Heart left ventricle (tissue), 16 donors: ENCODE measurements around the gene CENPP. TPM values are rescaled to one million over a fixed set of nuclear protein-coding genes. Genes with fewer than 3 reads are reported as not detected.

Experiments used
- ATAC-seq, 4 donors: fragments of 200-7000 bp; cut with Tn5 transposase; one replicate each; pipeline ENCODE4 v1.9.1; 2020 to 2022; ENCODE audit warnings: moderate library complexity in 4 of 4, mild to moderate bottlenecking in 3 of 4, moderate number of reproducible peaks in 1 of 4
- DNase-seq, 5 donors: peaks; one replicate each; pipeline ENCODE4 v3.0.0-alpha.2; 2020
- H3K27ac ChIP-seq, 12 donors: fragments of 200-600 bp; sonication (generic) in 4 of 12; one replicate each; pipeline versions ENCODE4 v1.5.0 to v1.8.0; 2016 to 2022; ENCODE audit warnings: mild to moderate bottlenecking in 2 of 12
- H3K27me3 ChIP-seq, 9 donors: fragments of 200-600 bp; sonication (generic) in 2 of 9; one replicate each; pipeline versions ENCODE4 v1.5.1 to v1.8.0; 2016 to 2022; ENCODE audit warnings: mild to moderate bottlenecking in 3 of 9
- H3K36me3 ChIP-seq, 9 donors: fragments of 200-600 bp; sonication (generic) in 2 of 9; one replicate each; pipeline versions ENCODE4 v1.5.0 to v1.8.0; 2018 to 2022; ENCODE audit warnings: mild to moderate bottlenecking in 2 of 9
- H3K4me1 ChIP-seq, 12 donors: fragments of 200-600 bp; sonication (generic) in 4 of 12; one replicate each; pipeline versions ENCODE4 v1.5.0 to v1.8.0; 2016 to 2022; ENCODE audit warnings: mild to moderate bottlenecking in 3 of 12
- H3K4me3 ChIP-seq, 12 donors: fragments of 200-600 bp; sonication (generic) in 4 of 12; one replicate each; pipeline versions ENCODE4 v1.5.0 to v1.8.0; 2017 to 2022; ENCODE audit warnings: mild to moderate bottlenecking in 9 of 12, moderate library complexity in 4 of 12
- H3K9me3 ChIP-seq, 12 donors: fragments of 200-600 bp; sonication (generic) in 4 of 12; one replicate each; pipeline versions ENCODE4 v1.5.0 to v1.8.0; 2016 to 2022; ENCODE audit warnings: mild to moderate bottlenecking in 1 of 12
- CTCF ChIP-seq, 12 donors: fragments of 200-600 bp; sonication (generic) in 4 of 12; IDR thresholded peaks; one replicate each; pipeline versions ENCODE4 v1.5.0 to v1.8.0; 2018 to 2022; ENCODE audit warnings: antibody characterized with exemption in 12 of 12, mild to moderate bottlenecking in 5 of 12
- POLR2A ChIP-seq, 2 donors: fragments of 450-650 bp; IDR thresholded peaks; one replicate each; pipeline ENCODE4 v1.6.1; 2017; ENCODE audit warnings: antibody characterized with exemption in 2 of 2, mild to moderate bottlenecking in 2 of 2, moderate library complexity in 2 of 2
- WGBS, 4 donors: extraction: QIAGEN DNeasy Blood & Tissue Kit in 2 of 4; methylation state at CpG; one replicate each; pipeline versions ENCODE4 v1.1.5 to v1.1.7; 2013 to 2018; 5-methylcytosine and 5-hydroxymethylcytosine counted together
- intact Hi-C, 10 donors: fragments of 100-400 bp; cut with DNase I; formaldehyde crosslinking; loops; one replicate each; pipeline versions ENCODE4 v1.11.1 to v1.14.2; 2022
- polyA plus RNA-seq, 2 donors: library from polyadenylated mRNA; stranded (reverse); fragments of 200-250 nt; gene quantifications; one replicate each; pipeline ENCODE4 v1.2.3, GENCODE V29; 2013
- total RNA-seq, 9 donors: library from RNA; depleted of rRNA in 2 of 9; stranded (reverse); fragments of >200 nt in 2 of 9; fragmentation: NEBNext Ultra II Directional in 3 of 9; extraction: Animal tissue kit (Norgen Biotek cat#: 25700) in 3 of 9; gene quantifications; one replicate each; pipeline versions ENCODE4 v1.1.0 to v1.2.4, GENCODE V29; 2016 to 2023
- donor health status: ischemic (EF 13 %, LVEDD 7.1; RV severe dilation, severe dysfunction).
- donor health status: healthy with polysubstance abuse.
- donor health status: DM: no; HTN: yes; CAD: no.
- donor health status: DM: no; HTN: no; CAD: no.
- donor health status: ischemic (EF 25% LVEDD 6.9; RV normal size, moderate dysfunction).
- donor health status: ischemic (EF 25% LVEDD 5.7; RV mildly dilated, moderate dysfunction).
- donor health status: healthy.
- donor health status: DM: yes; HTN: yes; CAD: no.
- donor health status: ischemic (EF 35%, LVEDD 5.7; RV mildly dilated, moderate dysfunction).
- donor health status: nonischemic (EF 11% LVEDD 7.7; RV severe dilation, severe dysfunction).
- donor health status: DM: yes; HTN: yes; CAD: no.
- donor health status: PGD.
- donor health status: ischemic (EF 29% LVEDD 5.4; RV normal size, mild dysfunction).
- donor health status: nonischemic (EF 23%, LVEDD 6.1; RV moderate dilation, normal function).

CENPP gene
- total and polyA plus RNA-seq, 11 donors, result 1.1 to 5.8 (median 2.4) TPM

- no peaks in the 10 kb centered on the region for H3K27me3 ChIP-seq
- TF ChIP-seq POLR2A (IDR thresholded peaks at IDR 0.05), result no peak
- peaks cover 0 to 95% (median 54%) of the 10 kb centered on the region in 9 donors for H3K36me3 ChIP-seq
- WGBS, 4 donors, result 95 to 98% (median 97%) methylated on average over 6 of the region's 6 CpGs
- intact Hi-C loops, result loop anchor here in 1 of 10 donors (5.0 kb wide), 1 partner anchor 142 kb away; no protein-coding TSS in a partner anchor
- H3K9me3 ChIP-seq, result peaks cover 0 to 10% (median 0%) of the 10 kb centered on the region in 12 donors
- peaks cover 0 to 23% (median 5%) of the 10 kb centered on the region in 12 donors for H3K4me1 ChIP-seq
- ATAC-seq (no peak), DNase-seq (no peak)
- peak overlapping the region in 8 of 12 donors; percentile 13 to 74 (median 38) for H3K27ac ChIP-seq
- H3K4me3 ChIP-seq, result no peak overlapping the region
Measured at GRCh38 chr9:92650296-92650695, 324.5 kb downstream of the CENPP start.

- peak; percentile 73 to 90 (median 86) for ATAC-seq
- H3K36me3 ChIP-seq, result peaks cover 0 to 95% (median 52%) of the 10 kb centered on the region in 9 donors
- TF ChIP-seq CTCF (IDR thresholded peaks at IDR 0.05) (no peak), POLR2A (IDR thresholded peaks at IDR 0.05) (no peak)
- H3K9me3 ChIP-seq, result peaks cover 0 to 3% (median 0%) of the 10 kb centered on the region in 12 donors
- intact Hi-C loops, result loop anchor here in 1 of 10 donors (5.0 kb wide), 1 partner anchor 141 kb away; no protein-coding TSS in a partner anchor
- 44 to 54% (median 52%) methylated on average over 10 of the region's 10 CpGs for WGBS, 4 donors
- H3K4me1 ChIP-seq, result peaks cover 0 to 26% (median 5%) of the 10 kb centered on the region in 12 donors
- DNase-seq, result peak; percentile 53 to 79 (median 74)
- no peaks in the 10 kb centered on the region for H3K27me3 ChIP-seq
- peak overlapping the region in 1 of 12 donors; percentile 19 for H3K4me3 ChIP-seq
- H3K27ac ChIP-seq, result peak overlapping the region in 8 of 12 donors; percentile 13 to 74 (median 48)
Measured at GRCh38 chr9:92650839-92651621, 325.3 kb downstream of the CENPP start.

GRCh38 chr9:92652461-92652860, 326.7 kb downstream of the CENPP start:
- peaks cover 0 to 95% (median 49%) of the 10 kb centered on the region in 9 donors for H3K36me3 ChIP-seq
- DNase-seq (no peak), ATAC-seq (no peak)
- H3K27ac ChIP-seq, result peak overlapping the region in 1 of 12 donors; percentile 74
- no peaks in the 10 kb centered on the region for H3K9me3 ChIP-seq
- TF ChIP-seq POLR2A (IDR thresholded peaks at IDR 0.05), result no peak
- no peak for TF ChIP-seq CTCF (IDR thresholded peaks at IDR 0.05)
- no peaks in the 10 kb centered on the region for H3K27me3 ChIP-seq
- intact Hi-C loops, result loop anchor here in 1 of 10 donors (5.0 kb wide), 1 partner anchor 140 kb away; no protein-coding TSS in a partner anchor
- 84 to 89% (median 87%) methylated on average over 1 of the region's 1 CpG for WGBS, 4 donors
- H3K4me1 ChIP-seq, result peaks cover 0 to 26% (median 5%) of the 10 kb centered on the region in 12 donors
- no peak overlapping the region for H3K4me3 ChIP-seq

GRCh38 chr9:92654481-92655301, 328.9 kb downstream of the CENPP start:
- intact Hi-C loops, result loop anchor here in 1 of 10 donors (5.0 kb wide), 1 partner anchor 138 kb away; no protein-coding TSS in a partner anchor

More at GRCh38 chr9:92654481-92655301, 328.9 kb downstream of the CENPP start:
- Histone ChIP-seq H3K4me1 (peaks cover 0 to 21% (median 5%) of the 10 kb centered on the region in 12 donors), H3K27me3 (no peaks in the 10 kb centered on the region), H3K36me3 (peaks cover 0 to 73% (median 37%) of the 10 kb centered on the region in 9 donors), H3K27ac (peak overlapping the region in 1 of 12 donors; percentile 50), H3K4me3 (no peak overlapping the region), H3K9me3 (no peaks in the 10 kb centered on the region)
- TF ChIP-seq POLR2A (IDR thresholded peaks at IDR 0.05) (no peak), CTCF (IDR thresholded peaks at IDR 0.05) (no peak)
- WGBS, 4 donors, result 87 to 92% (median 89%) methylated on average over 19 of the region's 19 CpGs
- ATAC-seq (peak in 3 of 4 donors; percentile 13 to 35 (median 21)), DNase-seq (no peak)
